HG03139 (cell line): ENCODE data around the gene ITPR3.
A peak's percentile ranks its signal among the peaks of the same experiment; 100 is the strongest.

Source experiments
- ATAC-seq: cut with Tn5 transposase; IDR thresholded peaks from one replicate; pipeline ENCODE4 v1.9.1; 2021; ENCODE audit not compliant: unreplicated experiment

The ITPR3 gene

DNA sequence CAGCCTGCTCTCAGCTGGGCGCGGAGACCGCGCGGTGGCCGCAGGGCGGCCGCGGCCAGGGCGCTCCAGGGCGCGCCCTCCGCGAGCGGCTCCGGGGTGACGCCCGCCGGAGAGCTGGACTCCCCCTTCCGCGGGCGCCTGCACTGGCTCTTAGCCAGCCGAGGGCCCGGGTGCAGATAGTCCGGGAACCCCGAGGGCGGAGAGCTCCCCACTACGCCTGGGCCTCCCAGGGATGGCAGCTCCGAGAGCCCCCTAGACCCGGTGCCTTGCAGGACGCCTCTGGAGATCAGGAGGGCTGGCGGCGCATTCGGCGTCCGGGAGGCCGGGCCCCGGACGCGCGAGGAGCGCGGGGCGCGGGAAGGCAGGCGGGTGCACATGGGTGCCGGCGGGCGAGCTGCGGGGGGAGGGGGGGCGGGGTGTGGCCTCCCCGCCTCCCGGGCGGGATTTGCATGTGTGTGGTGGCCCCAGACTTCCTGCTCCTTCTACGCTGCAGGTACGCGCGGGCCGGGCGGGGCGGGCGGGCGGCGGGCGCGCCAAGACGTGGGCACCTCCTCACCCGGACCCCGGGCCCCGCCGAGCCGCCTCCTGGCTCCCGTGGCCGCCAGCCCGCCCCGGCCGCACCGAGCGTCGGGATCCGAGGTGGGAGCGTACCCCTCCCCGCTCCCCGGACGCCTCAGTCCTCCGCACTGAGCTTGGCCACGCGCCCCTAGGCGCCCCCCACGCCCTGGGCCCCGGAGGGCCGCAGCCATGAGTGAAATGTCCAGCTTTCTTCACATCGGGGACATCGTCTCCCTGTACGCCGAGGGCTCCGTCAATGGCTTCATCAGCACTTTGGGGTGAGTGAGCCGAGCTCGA is at the start of gene ITPR3:
TSS of gene ITPR3 (plus strand) at position 467 of the 855 bp plus-strand sequence. CDS start at position 748, 281 bp downstream.
- peak; percentile 58 for ATAC-seq

DNA sequence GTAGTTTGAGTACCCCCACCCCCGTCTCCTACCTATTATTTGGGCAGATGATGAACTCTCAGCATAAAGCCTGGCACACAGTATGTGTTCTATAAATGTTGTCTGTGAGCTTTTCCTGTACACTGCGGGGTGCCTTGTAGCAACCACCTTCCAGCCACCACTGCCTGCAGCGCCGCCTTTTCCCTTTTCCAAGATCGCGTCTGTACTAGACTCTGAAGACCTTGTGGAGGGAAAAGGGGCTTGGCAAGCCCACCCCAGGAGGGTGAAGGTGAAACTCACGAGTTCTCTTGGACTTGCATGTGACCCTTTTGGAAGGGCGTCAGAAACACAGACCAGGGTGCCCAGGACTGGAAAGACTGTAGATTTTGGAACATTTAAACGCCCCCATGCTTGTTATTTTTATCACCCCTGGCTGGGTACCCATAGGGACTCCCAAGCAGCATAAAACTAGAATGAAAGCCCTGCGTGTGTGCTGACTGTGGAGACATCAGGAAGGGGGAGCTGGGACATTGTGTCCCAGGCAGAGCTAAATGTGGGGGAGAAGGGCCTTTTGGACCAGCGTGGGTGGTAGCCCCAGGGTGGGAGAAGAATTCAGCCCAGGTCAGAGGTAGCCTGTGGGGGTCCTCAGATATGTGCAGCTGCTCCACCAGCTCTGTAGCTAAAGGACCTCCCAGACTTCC is 49.3 kb upstream of the ITPR3 start:
- ATAC-seq = no peak

DNA sequence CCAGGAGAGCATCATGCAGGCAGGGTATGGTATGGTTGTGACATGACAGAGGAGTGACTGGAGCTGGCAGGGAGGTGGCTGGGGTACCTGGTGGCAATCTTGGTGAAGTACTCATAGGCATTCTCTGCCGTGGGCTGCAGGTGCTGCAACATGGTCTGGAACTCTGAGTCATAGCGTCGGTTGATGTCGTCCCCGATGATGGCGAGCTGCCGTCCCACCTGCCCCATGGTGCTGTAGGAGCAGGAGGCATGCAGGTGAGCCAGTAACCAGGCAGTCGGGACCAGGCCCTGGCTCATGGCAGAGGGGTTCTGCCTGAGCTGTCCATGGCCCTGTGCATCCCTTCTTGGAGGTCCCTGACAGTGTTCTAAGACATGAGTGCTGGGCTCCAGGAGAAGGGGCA is 45.9 kb upstream of the ITPR3 start:
- ATAC-seq = no peak

DNA sequence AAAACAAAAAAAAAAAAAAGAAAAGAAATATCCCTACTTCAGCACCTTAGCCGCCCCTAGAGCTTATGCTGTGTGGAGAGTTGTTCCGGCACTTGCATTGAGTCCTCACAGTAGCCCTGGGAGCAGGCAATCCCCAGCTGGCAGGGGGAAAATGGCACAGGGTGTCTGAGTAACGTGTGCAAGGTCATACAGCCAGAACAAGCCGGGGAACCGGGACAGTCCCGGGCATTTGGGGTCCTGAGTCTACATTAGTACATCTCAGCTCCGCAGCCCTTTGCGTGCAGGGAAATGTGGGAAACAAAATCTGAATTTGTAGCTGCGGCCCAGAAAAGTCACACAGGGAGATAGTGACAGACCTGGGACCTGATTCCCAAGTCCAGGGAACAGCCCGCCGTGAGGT is 44.5 kb upstream of the ITPR3 start:
- ATAC-seq = no peak

DNA sequence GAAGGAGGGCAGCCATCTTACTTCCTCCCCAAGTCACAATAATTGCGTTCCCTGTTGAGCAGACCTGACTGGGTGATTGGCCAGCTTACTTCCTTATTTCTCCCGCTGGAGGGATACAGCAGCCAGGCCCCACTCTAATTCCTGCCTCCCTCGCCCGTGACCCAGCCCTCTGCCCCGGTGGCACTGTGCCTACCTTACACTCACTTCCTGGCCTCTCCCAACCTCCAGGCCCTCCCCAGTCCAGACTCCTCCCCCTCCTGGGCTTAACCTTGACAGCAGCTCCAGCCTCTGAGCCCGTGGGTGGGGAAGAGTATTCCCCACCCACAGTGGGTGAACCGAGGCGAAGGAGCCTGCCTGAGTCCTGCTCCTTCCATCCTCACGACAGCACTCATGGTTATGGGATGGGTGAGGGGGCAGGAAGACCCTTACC is 44.0 kb upstream of the ITPR3 start:
- no peak for ATAC-seq

DNA sequence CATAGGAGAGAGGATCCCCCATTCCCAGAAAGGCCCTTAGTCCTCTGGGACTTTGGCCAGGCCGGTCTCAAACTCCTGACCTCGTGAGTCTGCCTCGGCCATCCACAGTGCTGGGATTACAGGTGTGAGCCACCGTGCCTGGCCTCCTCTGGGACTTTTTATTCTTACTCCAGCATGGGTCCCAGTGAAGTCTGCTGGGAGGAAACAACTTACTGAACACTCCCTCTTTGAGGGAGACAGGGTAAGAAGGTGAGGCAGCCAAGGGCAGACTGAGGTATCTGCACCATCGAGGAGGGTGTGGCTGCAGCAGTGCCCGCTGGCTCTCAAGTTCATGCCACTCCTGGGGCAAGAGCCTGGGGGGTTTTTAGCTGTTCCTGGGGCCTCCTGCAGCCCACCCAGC is 43.4 kb upstream of the ITPR3 start:
- ATAC-seq = no peak

DNA sequence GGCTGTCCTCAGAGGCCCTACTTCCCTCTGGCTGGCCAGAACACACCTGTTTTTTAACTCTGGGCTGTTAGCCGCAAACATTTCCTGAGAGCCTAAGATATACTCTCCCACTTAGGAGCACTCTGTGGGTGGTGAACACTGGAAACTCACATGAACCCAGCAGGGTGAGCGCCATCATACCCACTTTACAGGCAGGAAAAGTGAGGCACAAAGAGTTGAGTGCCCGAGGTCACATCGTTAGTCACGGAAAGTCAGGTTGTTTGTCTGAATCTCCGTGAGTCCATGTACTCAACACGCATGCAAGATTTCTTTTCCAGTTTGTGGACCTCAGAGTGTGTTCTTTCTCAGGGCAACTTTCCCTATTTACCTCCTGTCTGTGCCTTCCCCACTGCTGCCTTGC is 43.0 kb upstream of the ITPR3 start:
- no peak for ATAC-seq

DNA sequence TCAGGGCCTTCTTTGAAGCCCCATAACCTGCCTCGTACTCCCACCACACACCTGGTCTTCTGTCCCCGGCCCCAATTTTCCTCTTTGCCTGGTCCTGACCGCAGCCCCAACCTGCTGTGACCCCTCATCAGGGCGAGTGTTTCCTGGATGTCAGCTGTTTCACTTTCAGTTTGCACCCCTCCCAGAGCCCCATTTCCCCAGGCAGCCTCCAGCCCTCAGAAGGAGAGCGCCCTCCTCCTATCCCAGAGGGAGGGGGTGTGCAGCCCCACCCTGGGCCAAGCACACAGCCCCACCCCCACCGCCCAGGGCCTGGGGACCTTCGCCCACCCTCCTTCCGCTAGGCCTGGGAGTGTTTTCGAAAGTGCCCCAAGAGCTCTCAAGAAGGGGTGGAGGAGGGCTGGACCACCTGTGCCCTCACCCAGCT is 42.5 kb upstream of the ITPR3 start:
- no peak for ATAC-seq

DNA sequence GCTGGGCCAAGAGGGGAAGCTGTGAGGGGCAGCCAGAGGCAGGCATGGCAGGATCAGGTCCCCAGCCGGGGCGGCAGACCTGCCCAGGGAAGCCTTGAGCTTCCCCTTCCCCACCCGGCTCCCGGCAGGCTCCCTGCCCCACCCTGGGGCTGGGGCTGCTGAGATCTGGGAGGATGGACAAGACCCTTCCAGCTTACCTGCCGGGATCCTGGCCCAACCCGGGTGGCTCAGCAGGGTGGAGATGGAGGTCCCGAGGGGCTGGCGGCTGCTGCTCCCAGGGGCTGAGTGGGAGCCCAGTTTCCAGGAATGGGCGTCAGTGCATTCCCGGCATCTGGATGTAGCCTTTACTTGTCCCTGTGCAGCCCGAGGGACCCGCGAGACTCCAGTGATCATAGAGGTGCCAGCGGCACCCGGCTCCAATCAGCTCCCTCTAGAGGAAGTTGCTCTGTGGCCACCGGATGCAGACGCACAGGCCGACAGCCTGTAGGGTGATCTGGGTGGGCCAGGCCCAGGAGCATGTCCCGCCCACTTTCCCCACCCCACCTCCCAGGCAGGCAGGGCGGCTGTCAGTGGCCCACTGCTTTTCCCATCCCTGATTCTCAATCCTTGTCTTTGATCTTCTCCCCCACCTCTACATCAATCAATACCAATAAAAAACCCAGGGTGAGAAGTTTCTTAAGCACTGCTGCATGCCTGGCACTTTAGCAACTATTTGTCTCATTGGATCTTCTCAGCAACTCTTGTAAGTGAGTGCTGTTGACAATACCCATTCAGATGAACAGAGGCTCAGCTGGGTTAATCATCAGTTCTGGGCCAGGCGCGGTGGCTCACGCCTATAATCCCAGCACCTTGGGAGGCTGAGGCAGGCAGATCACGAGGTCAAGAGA is 41.1 kb upstream of the ITPR3 start, which contains the start of gene BAK1:
TSS of gene BAK1 (minus strand) at position 449 of the 887 bp plus-strand sequence. CDS start 2,672 bp downstream, outside the sequence.
- peak; percentile 75 for ATAC-seq

DNA sequence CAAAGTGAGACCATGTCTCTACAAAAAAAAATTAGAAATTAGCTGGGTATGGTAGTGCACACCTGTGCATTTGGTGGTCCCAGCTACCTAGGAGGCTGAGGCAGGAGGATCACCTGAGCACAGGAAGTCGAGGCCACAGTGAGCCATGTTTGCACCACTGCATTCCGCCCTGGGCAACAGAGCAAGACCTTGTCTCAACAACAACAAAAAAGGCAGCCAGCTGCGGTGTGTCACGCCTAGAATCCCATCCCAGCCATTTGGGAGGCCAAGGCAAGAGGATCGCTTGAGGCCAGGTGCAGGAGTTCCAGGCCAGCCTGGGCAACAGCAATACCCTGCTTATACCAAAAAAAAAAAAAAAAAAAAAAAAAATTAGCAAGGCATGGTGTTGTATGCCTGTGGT is 39.9 kb upstream of the ITPR3 start:
- ATAC-seq = no peak

DNA sequence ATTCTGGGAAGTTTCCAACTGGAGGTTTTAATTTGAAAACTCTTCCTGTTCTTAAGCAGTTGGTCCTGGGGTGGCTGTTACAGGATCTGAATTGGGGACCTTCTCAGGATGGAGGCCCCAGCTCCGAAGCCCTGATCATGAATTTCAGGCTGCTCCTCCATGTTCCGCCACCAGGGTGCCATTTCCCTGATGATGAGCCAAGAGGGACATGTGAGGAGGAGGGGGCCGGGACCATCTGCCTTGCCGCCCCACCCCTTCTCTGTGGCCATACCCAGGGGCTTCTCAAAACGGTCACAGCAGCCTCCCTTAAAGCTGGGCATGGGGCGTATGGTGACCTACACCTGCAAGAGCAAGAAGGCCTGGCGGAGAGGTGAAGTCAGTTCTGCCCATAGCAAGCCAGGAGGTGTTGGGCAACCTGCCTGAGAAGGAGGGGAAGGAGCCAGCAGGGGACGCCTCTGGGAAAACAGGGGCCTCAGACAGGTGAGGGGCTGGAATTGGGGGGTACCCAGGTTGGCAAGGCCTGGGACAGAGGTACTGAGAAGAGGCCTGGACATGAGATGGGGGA is 37.4 kb upstream of the ITPR3 start:
- ATAC-seq = no peak

DNA sequence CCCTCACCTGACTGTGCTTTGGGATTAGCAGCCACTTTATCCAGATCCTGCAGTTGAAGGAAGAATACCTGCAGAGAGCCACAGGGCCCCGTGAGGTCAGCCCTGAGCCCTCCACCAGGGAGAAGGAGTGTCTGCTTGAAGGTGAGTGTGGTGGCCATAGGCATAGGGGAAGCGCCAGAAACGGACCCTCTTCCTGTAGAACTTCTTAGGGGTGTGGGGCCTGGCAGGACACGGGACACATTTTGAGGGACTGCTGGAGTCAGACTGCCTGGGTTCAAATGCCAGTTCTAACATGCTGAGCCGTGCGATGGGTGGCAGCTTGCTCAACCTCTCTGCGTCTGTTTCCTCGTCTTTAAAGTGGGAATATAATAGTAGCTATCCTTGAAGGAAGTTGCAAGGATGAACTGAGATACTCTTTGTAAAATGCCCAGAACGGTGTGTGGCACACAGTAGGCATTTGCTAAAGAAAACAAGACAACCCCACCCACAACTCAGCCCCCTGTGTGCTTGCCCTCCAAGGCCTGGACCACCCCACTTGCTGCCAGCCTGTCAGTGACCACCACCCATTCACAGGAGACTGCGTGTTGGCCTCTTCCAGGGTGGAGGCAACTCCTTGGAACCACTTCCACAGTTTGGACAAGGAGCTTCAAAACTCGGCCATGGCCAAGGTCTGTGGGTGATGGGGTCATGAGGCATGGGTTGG is 36.3 kb upstream of the ITPR3 start:
- ATAC-seq = no peak

DNA sequence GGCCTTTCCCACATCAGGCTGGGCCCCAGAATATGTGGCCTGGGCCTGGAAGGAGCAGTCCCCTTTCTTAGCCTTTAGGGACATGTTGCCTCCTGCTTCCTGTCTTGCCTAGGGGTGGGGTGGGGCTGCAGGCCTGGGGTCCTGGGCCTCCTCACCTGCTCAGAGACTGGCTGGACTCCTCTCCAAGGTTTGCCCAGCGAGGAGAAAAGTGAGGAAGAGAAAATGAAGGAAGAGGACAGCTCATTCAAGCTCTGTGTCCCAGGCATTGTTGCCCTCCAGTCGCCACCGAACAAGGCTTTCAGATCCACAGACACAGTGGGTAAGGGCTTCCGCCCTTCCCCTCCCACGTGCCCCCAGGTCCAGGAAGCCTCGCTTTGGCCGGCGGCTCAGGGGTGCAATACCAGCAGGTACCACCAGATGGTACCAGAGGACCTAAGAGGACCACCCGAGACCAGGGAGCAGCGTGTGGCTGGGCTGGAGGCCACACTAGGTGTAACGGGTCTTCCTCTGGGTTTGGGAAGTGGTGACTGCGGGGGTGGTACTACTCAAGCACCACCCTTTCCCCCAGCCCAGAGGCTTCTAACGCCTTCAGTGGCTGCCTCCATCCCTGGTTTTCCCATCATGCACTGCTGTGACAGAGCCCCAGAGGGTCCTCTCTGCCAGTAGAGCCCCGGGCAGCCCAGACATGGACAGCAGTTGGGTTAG is 35.6 kb upstream of the ITPR3 start:
- peak; percentile 50 for ATAC-seq

DNA sequence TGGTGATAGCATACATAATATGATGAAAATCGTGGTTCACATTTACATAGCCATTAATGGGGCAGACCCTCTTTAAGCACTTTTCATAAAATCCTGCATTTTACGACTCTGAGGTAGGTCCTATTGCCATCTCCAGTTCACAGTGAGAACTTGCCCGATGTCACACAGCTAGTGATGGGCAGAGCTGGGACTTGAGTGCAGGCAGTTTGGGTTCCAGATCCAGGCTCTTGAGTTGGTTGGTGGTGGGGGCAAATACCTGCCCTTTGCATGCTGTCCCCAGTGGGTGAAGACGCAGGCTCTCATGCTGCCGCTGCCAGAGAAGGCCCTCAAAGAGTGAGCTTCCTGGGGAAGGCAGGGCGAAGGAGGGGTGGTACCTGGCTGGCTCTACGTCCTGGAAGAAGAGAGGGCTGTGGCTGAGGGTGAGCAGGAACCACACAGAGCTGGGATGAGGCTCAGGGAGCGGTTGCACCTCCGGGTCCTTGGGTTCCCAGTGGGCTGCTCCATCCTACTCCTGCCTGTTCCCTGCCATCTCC is 34.9 kb upstream of the ITPR3 start:
- no peak for ATAC-seq

DNA sequence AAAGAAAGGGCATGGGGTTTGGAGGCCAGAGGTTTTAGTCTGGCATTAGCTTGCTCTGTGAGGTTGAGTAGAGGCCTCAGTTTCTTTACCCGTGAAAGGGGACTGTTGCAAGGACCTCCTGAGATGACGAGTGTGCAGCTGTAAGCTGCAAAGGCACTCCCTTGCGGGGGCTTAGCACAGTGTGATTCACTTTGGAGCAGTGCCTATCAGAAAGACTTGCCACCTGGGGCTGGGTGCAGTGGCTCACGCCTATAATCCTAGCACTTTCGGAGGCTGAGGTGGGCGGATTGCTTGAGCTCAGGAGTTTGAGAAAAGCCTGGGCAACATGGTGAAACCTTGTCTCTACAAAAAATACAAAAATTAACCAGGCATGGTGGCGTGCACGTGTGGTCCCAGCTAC is 33.6 kb upstream of the ITPR3 start:
- no peak for ATAC-seq

DNA sequence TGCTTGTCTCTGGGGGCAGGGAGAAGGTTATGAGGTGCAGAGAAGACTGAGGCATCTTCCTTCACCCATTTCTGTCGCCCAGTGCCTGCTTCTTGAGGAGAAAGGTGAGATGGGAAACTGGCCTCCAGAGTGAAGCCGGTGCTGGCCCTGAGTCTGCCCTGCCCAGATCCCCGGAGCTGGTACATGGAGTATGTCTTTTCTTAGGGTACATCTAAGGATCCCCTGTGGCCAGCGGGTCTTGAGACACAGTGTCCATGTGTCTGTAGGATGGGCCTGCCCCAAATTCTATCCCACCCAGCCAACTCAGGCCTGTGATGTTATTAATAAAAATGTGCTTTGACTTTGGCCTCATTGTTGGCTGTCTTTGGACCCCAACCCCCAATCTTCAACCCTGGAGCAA is 32.2 kb upstream of the ITPR3 start:
- no peak for ATAC-seq

DNA sequence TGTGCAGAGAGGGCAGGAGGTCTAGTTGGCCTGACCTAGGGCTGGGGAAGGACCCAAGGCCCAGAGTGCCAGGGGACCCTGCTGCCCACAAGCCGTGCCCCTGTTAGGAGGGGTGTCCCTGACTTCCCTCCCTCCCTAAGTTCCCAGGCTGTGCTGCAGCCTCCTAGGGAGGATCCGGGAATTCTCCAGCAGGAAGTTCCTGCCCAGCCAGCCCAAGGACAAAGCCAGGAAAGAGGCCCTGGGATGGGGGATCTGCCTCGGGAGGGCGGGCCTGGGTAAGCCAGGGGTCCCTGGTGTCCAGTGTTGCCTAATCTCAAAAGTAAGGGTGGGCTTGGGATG is 31.8 kb upstream of the ITPR3 start:
- no peak for ATAC-seq

DNA sequence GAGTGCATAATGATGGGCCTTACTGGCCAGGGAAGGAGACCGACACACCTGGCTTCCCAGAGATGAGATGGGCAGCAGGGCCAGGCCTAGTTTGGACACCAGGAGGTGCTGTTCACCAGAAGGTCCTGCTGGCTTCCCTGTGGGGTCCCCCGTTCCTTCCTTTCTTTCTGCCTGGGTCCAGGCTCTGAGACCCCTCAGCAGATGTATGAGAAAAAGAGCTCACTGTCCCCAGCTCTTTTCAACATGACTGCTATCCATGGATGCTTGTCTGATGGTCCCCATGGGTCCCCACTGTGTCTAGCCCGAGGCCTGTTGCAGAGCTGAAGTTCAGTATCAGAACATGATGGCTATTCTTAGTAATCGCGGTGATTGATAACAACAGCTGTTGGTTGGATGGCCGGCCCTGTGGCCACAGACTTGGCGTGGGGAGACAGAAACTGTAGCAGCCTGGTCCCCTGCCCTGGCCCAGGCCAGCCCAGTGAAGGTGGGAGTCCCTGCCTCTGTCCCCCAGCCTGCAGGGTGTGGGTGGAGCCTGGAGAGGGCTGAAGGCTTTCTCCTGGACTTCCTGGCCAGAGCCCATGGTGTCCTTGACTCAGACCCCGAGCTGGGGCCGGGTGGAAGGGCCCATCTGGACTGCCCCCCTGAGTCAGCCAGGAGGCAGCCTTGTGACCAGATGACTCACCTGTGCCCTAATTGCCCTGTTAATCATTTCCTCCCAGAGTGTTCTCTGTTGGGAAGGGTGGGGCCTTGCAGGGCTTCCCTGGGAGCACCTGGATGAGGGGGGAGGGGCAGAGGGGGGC is 31.2 kb upstream of the ITPR3 start:
- ATAC-seq = no peak
